Retinal pigment epithelial cell (primary cell): ENCODE measurements around the gene LY6G6C.

ENCODE experiments used
- DNase-seq: peaks from one replicate; pipeline ENCODE4 v3.0.0-alpha.2; 2010; ENCODE audit warnings: low read depth
- H3K4me3 ChIP-seq: 2 replicates; pipeline ENCODE4 v1.5.1; 2011; ENCODE audit warnings: mild to moderate bottlenecking, low read length, control low read depth, moderate library complexity
- CTCF ChIP-seq: conservative IDR thresholded peaks from 2 replicates; pipeline ENCODE4 v1.5.1; 2011; ENCODE audit warnings: low read depth, low read length, control low read depth, inconsistent platforms

Gene LY6G6C

GRCh38 chr6:31677955-31678354 lies 43.6 kb downstream of the LY6G6C start:
- no peak overlapping the region for H3K4me3 ChIP-seq
- DNase-seq: no peak
- no peak for TF ChIP-seq CTCF

- no peak for DNase-seq
- no peak overlapping the region for H3K4me3 ChIP-seq
- TF ChIP-seq CTCF: no peak
Observed at GRCh38 chr6:31676904-31677303, 44.6 kb downstream of the LY6G6C start.

- no peak overlapping the region for H3K4me3 ChIP-seq
- DNase-seq: no peak
- TF ChIP-seq CTCF: no peak
Observed at GRCh38 chr6:31676322-31676903, 45.1 kb downstream of the LY6G6C start.

GRCh38 chr6:31669676-31670075 lies 51.9 kb downstream of the LY6G6C start, which contains the start of gene LY6G5B:
TSS of gene LY6G5B (plus strand) at chr6:31669976. CDS start at chr6:31670951, 975 bp downstream.
- no peak for DNase-seq
- no peak for TF ChIP-seq CTCF
- H3K4me3 ChIP-seq: no peak within 1 kb of the TSS
